Heart left ventricle (tissue), 16 donors: ENCODE measurements around the gene OR5D16. TPM values are rescaled to one million over a fixed set of nuclear protein-coding genes. Genes with fewer than 3 reads are reported as not detected.

ENCODE experiments used
- ATAC-seq, 4 donors: fragments of 200-7000 bp; cut with Tn5 transposase; one replicate each; pipeline ENCODE4 v1.9.1; 2020 to 2022; ENCODE audit warnings: moderate library complexity in 4 of 4, mild to moderate bottlenecking in 3 of 4, moderate number of reproducible peaks in 1 of 4
- DNase-seq, 5 donors: peaks; one replicate each; pipeline ENCODE4 v3.0.0-alpha.2; 2020
- H3K27ac ChIP-seq, 12 donors: fragments of 200-600 bp; sonication (generic) in 4 of 12; one replicate each; pipeline versions ENCODE4 v1.5.0 to v1.8.0; 2016 to 2022; ENCODE audit warnings: mild to moderate bottlenecking in 2 of 12
- H3K27me3 ChIP-seq, 9 donors: fragments of 200-600 bp; sonication (generic) in 2 of 9; one replicate each; pipeline versions ENCODE4 v1.5.1 to v1.8.0; 2016 to 2022; ENCODE audit warnings: mild to moderate bottlenecking in 3 of 9
- H3K36me3 ChIP-seq, 9 donors: fragments of 200-600 bp; sonication (generic) in 2 of 9; one replicate each; pipeline versions ENCODE4 v1.5.0 to v1.8.0; 2018 to 2022; ENCODE audit warnings: mild to moderate bottlenecking in 2 of 9
- H3K4me1 ChIP-seq, 12 donors: fragments of 200-600 bp; sonication (generic) in 4 of 12; one replicate each; pipeline versions ENCODE4 v1.5.0 to v1.8.0; 2016 to 2022; ENCODE audit warnings: mild to moderate bottlenecking in 3 of 12
- H3K4me3 ChIP-seq, 12 donors: fragments of 200-600 bp; sonication (generic) in 4 of 12; one replicate each; pipeline versions ENCODE4 v1.5.0 to v1.8.0; 2017 to 2022; ENCODE audit warnings: mild to moderate bottlenecking in 9 of 12, moderate library complexity in 4 of 12
- H3K9me3 ChIP-seq, 12 donors: fragments of 200-600 bp; sonication (generic) in 4 of 12; one replicate each; pipeline versions ENCODE4 v1.5.0 to v1.8.0; 2016 to 2022; ENCODE audit warnings: mild to moderate bottlenecking in 1 of 12
- POLR2A ChIP-seq, 2 donors: fragments of 450-650 bp; IDR thresholded peaks; one replicate each; pipeline ENCODE4 v1.6.1; 2017; ENCODE audit warnings: antibody characterized with exemption in 2 of 2, mild to moderate bottlenecking in 2 of 2, moderate library complexity in 2 of 2
- WGBS, 4 donors: extraction: QIAGEN DNeasy Blood & Tissue Kit in 2 of 4; methylation state at CpG; one replicate each; pipeline versions ENCODE4 v1.1.5 to v1.1.7; 2013 to 2018; 5-methylcytosine and 5-hydroxymethylcytosine counted together
- intact Hi-C, 10 donors: fragments of 100-400 bp; cut with DNase I; formaldehyde crosslinking; loops; one replicate each; pipeline versions ENCODE4 v1.11.1 to v1.14.2; 2022
- long read RNA-seq, 3 donors: library from polyadenylated mRNA; unstranded; transcript quantifications; one replicate each; pipeline ENCODE4 v2.0.0, GENCODE V29; 2020 to 2021
- polyA plus RNA-seq, 2 donors: library from polyadenylated mRNA; stranded (reverse); fragments of 200-250 nt; gene quantifications; one replicate each; pipeline ENCODE4 v1.2.3, GENCODE V29; 2013
- total RNA-seq, 9 donors: library from RNA; depleted of rRNA in 2 of 9; stranded (reverse); fragments of >200 nt in 2 of 9; fragmentation: NEBNext Ultra II Directional in 3 of 9; extraction: Animal tissue kit (Norgen Biotek cat#: 25700) in 3 of 9; gene quantifications; one replicate each; pipeline versions ENCODE4 v1.1.0 to v1.2.4, GENCODE V29; 2016 to 2023
- TF ChIP-seq, protein P1 (sequence below), 12 donors: fragments of 200-600 bp; sonication (generic) in 4 of 12; IDR thresholded peaks; one replicate each; pipeline versions ENCODE4 v1.5.0 to v1.8.0; 2018 to 2022; ENCODE audit warnings: antibody characterized with exemption in 12 of 12, mild to moderate bottlenecking in 5 of 12
- donor health status: ischemic (EF 13 %, LVEDD 7.1; RV severe dilation, severe dysfunction).
- donor health status: healthy with polysubstance abuse.
- donor health status: DM: no; HTN: yes; CAD: no.
- donor health status: DM: no; HTN: no; CAD: no.
- donor health status: ischemic (EF 25% LVEDD 6.9; RV normal size, moderate dysfunction).
- donor health status: ischemic (EF 25% LVEDD 5.7; RV mildly dilated, moderate dysfunction).
- donor health status: healthy.
- donor health status: DM: yes; HTN: yes; CAD: no.
- donor health status: ischemic (EF 35%, LVEDD 5.7; RV mildly dilated, moderate dysfunction).
- donor health status: nonischemic (EF 11% LVEDD 7.7; RV severe dilation, severe dysfunction).
- donor health status: DM: yes; HTN: yes; CAD: no.
- donor health status: PGD.
- donor health status: ischemic (EF 29% LVEDD 5.4; RV normal size, mild dysfunction).
- donor health status: nonischemic (EF 23%, LVEDD 6.1; RV moderate dilation, normal function).

The OR5D16 gene
- total RNA-seq (not detected), polyA plus RNA-seq (not detected)
- long read RNA-seq, donor 1: 0 reads
- long read RNA-seq, donor 2: 0 reads
- long read RNA-seq, donor 3: 0 reads

DNA sequence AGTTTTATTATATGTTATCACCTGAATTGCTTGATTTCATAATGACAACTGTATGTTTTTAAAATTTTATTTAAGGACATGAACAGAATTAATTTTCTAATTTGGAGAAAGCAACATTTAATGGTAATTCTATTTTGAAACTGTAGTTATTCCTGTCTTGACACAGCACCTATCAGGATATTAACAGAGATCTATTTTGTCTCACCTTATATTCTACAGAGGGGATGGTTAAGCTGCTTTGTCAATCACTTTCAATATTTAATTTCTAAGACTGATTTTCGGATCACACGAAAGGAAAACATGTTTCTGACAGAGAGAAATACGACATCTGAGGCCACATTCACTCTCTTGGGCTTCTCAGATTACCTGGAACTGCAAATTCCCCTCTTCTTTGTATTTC is at the start of gene OR5D16:
TSS of gene OR5D16 (plus strand) at position 301 of the 400 bp plus-strand sequence. CDS start at position 301, 0 bp downstream.
- Histone ChIP-seq H3K4me3 (no peak within 1 kb of the TSS), H3K4me1 (no peaks in the 10 kb centered on the region), H3K9me3 (peaks cover 0 to 20% (median 0%) of the 10 kb centered on the region in 12 donors), H3K27ac (no peak within 1 kb of the TSS), H3K27me3 (no peaks in the 10 kb centered on the region), H3K36me3 (no peaks in the 10 kb centered on the region)
- TF ChIP-seq, protein P1, sequence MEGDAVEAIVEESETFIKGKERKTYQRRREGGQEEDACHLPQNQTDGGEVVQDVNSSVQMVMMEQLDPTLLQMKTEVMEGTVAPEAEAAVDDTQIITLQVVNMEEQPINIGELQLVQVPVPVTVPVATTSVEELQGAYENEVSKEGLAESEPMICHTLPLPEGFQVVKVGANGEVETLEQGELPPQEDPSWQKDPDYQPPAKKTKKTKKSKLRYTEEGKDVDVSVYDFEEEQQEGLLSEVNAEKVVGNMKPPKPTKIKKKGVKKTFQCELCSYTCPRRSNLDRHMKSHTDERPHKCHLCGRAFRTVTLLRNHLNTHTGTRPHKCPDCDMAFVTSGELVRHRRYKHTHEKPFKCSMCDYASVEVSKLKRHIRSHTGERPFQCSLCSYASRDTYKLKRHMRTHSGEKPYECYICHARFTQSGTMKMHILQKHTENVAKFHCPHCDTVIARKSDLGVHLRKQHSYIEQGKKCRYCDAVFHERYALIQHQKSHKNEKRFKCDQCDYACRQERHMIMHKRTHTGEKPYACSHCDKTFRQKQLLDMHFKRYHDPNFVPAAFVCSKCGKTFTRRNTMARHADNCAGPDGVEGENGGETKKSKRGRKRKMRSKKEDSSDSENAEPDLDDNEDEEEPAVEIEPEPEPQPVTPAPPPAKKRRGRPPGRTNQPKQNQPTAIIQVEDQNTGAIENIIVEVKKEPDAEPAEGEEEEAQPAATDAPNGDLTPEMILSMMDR (IDR thresholded peaks at IDR 0.05): no peak
- TF ChIP-seq POLR2A (IDR thresholded peaks at IDR 0.05): no peak
- intact Hi-C loops: no loop called here
- ATAC-seq (no peak), DNase-seq (no peak)
- WGBS, 4 donors: 22 to 26% (median 24%) methylated on average over 3 of the region's 3 CpGs

DNA sequence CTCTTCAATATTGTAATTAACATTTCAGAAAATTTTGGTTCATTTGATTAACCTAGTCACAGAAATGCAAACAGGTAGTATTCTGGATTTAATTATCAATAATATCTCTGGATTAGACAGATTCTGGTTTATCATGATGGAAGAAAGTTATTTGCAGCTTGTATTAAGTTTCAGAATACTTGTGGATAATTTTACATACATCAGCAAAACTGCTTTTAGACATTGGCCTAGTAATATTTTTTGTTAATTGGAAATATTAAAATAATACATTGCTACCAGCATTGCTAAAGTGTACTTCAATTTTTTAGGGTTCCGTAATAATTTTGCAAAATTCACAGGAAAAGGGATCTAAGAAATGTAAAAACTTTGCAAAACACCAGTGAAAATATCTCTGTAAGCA is 46.9 kb upstream of the OR5D16 start:
- Histone ChIP-seq H3K4me1 (no peaks in the 10 kb centered on the region), H3K27ac (no peak overlapping the region), H3K9me3 (no peaks in the 10 kb centered on the region), H3K27me3 (no peaks in the 10 kb centered on the region), H3K4me3 (no peak overlapping the region), H3K36me3 (no peaks in the 10 kb centered on the region)
- intact Hi-C loops: no loop called here
- ATAC-seq (no peak), DNase-seq (no peak)
- TF ChIP-seq, protein P1 (IDR thresholded peaks at IDR 0.05): no peak
- no peak for TF ChIP-seq POLR2A (IDR thresholded peaks at IDR 0.05)
- WGBS, 4 donors: 71 to 87% (median 84%) methylated on average over 1 of the region's 1 CpG

DNA sequence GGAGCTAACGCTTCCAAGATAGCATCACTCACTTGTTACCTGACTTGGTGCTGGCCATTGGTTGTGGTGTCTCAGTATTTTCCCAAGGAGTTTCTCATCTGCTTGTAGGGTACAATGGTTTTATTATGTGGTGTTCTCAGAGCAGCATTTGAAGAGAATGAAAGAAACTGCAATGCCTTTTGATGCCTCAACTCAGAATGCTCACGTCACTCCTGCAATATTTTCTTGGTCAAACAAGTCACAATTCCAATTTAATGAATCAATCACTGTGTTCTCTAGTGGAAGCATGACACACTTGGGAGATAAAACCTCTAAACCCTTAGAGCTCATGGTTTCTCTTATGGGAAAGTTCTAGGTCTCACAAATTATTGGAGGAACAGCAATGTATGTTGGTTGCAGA is 45.2 kb upstream of the OR5D16 start:
- 41 to 84% (median 68%) methylated on average over 2 of the region's 2 CpGs for WGBS, 4 donors
- Histone ChIP-seq H3K27me3 (no peaks in the 10 kb centered on the region), H3K4me3 (no peak overlapping the region), H3K4me1 (no peaks in the 10 kb centered on the region), H3K36me3 (no peaks in the 10 kb centered on the region), H3K27ac (no peak overlapping the region), H3K9me3 (peaks cover 0 to 2% (median 0%) of the 10 kb centered on the region in 12 donors)
- TF ChIP-seq, protein P1 (IDR thresholded peaks at IDR 0.05): no peak
- no peak for TF ChIP-seq POLR2A (IDR thresholded peaks at IDR 0.05)
- intact Hi-C loops: no loop called here
- no peak for ATAC-seq
- DNase-seq: no peak

DNA sequence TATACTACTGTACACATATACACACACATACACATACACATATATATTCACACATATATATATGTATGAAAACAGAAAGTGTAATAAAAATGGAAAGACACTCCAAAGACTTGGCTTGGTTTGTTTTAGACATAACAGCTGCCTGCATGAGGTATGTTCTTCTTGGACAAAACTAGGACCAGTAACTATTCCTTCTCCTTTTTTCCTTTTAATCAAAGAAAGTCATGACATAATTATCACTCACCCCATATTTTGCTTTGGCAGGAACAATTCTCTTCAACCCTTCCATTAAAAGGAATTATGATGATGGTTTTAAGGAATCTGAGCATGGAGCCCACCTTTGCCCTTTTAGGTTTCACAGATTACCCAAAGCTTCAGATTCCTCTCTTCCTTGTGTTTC is 43.3 kb upstream of the OR5D16 start, which contains the start of gene OR5D14:
TSS of gene OR5D14 (plus strand) at position 301 of the 400 bp plus-strand sequence. CDS start at position 301, 0 bp downstream.
- H3K4me3 ChIP-seq: no peak within 1 kb of the TSS

More for the DNA sequence above, 43.3 kb upstream of the OR5D16 start, which contains the start of gene OR5D14:
- no peaks in the 10 kb centered on the region for H3K4me1 ChIP-seq
- H3K36me3 ChIP-seq: no peaks in the 10 kb centered on the region
- ATAC-seq (no peak), DNase-seq (no peak)
- H3K27ac ChIP-seq: no peak within 1 kb of the TSS
- peaks cover 0 to 5% (median 0%) of the 10 kb centered on the region in 12 donors for H3K9me3 ChIP-seq
- intact Hi-C loops: no loop called here
- H3K27me3 ChIP-seq: no peaks in the 10 kb centered on the region
- TF ChIP-seq, protein P1 (IDR thresholded peaks at IDR 0.05): no peak
- no peak for TF ChIP-seq POLR2A (IDR thresholded peaks at IDR 0.05)
